SK-N-SH (cell line): Measurements from ENCODE around the gene CFAP99. TPM values are rescaled to one million over a fixed set of nuclear protein-coding genes. Genes with fewer than 3 reads are reported as not detected.

Experiments used
- CTCF ChIA-PET: fragments of 300-600, 350-600 bp; formaldehyde crosslinking; extraction: SDS; loops from one replicate; lab custom pipeline; 2021; lab: Yijun Ruan, JAX
- POLR2A ChIA-PET: fragments of 350-600 bp; sonication (Branson Sonifier 250); formaldehyde crosslinking; extraction: SDS; loops from one replicate; lab custom pipeline; 2020; ENCODE audit warnings: antibody characterized with exemption, inconsistent platforms; lab: Yijun Ruan, JAX
- DNase-seq: peaks from one replicate; pipeline ENCODE4 v3.0.0; 2012
- H2AFZ ChIP-seq: fragments of 200-600 bp; sonication (generic); 2 replicates; pipeline ENCODE4 v1.8.1; 2016; ENCODE audit warnings: antibody characterized with exemption, mild to moderate bottlenecking, low read depth
- H3F3A ChIP-seq: fragments of 200-600 bp; sonication (generic); replicated peaks from 2 replicates; pipeline ENCODE3; 2016; ENCODE audit warnings: antibody characterized with exemption, mild to moderate bottlenecking; ENCODE audit not compliant: insufficient read depth
- H3K27ac ChIP-seq, 2 experiments: fragments of 200-500 bp in 1 of 2; fragments of 200-600 bp in 1 of 2; sonication (Bioruptor generic) in 1 of 2; sonication (generic), shearing (Covaris generic) in 1 of 2; 2 replicates each; pipeline versions ENCODE4 v1.5.1 to v1.6.1; 2014 to 2016; ENCODE audit warnings: low read depth in 2 of 2, inconsistent platforms in 1 of 2, low read length in 1 of 2, mild to moderate bottlenecking in 1 of 2, mixed read lengths in 1 of 2
- H3K27me3 ChIP-seq: fragments of 200-600 bp; sonication (generic), shearing (Covaris generic); 2 replicates; pipeline ENCODE4 v1.6.1; 2016; ENCODE audit warnings: mixed run types; ENCODE audit not compliant: insufficient read depth
- H3K36me3 ChIP-seq, 2 experiments: fragments of 200-500 bp in 1 of 2; fragments of 200-600 bp in 1 of 2; sonication (Bioruptor generic) in 1 of 2; sonication (generic) in 1 of 2; replicated peaks in 1 of 2; 2 replicates each; pipeline versions ENCODE3 to v1.5.1; 2014 to 2016; ENCODE audit warnings: low read length in 1 of 2, mild to moderate bottlenecking in 1 of 2; ENCODE audit not compliant: insufficient read depth in 2 of 2, control insufficient read depth in 1 of 2
- H3K4me1 ChIP-seq, 2 experiments: fragments of 200-500 bp in 1 of 2; fragments of 200-600 bp in 1 of 2; sonication (Bioruptor generic) in 1 of 2; sonication (generic), shearing (Covaris generic) in 1 of 2; 2 replicates each; pipeline versions ENCODE4 v1.5.1 to v1.6.1; 2014 to 2016; ENCODE audit warnings: low read depth in 1 of 2, low read length in 1 of 2, mixed run types in 1 of 2; ENCODE audit not compliant: insufficient read depth in 2 of 2, control insufficient read depth in 1 of 2
- H3K4me2 ChIP-seq: fragments of 200-600 bp; sonication (generic), shearing (Covaris generic); 2 replicates; pipeline ENCODE4 v1.6.1; 2017; ENCODE audit warnings: mixed run types
- H3K4me3 ChIP-seq, 2 experiments: fragments of 200-500 bp in 1 of 2; fragments of 200-600 bp in 1 of 2; sonication (Bioruptor generic) in 1 of 2; sonication (generic), shearing (Covaris generic) in 1 of 2; 2 replicates each; pipeline versions ENCODE4 v1.5.1 to v1.8.1; 2014 to 2016; ENCODE audit warnings: low read depth in 2 of 2, inconsistent platforms in 1 of 2, low read length in 1 of 2, mild to moderate bottlenecking in 1 of 2, mixed read lengths in 1 of 2, moderate library complexity in 1 of 2
- H3K79me2 ChIP-seq: fragments of 200-600 bp; sonication (generic); 2 replicates; pipeline ENCODE4 v1.8.1; 2017; ENCODE audit warnings: mild to moderate bottlenecking; ENCODE audit not compliant: insufficient read depth
- H3K9ac ChIP-seq: fragments of 200-600 bp; sonication (generic); 2 replicates; pipeline ENCODE4 v1.6.1; 2017; ENCODE audit warnings: mixed run types
- H3K9me2 ChIP-seq: fragments of 200-600 bp; sonication (generic); 2 replicates; pipeline ENCODE4 v1.6.1; 2017; ENCODE audit warnings: mixed run types
- H3K9me3 ChIP-seq: fragments of 200-600 bp; sonication (generic); 2 replicates; pipeline ENCODE4 v1.6.1; 2017; ENCODE audit warnings: mixed run types, mild to moderate bottlenecking, moderate library complexity
- H4K20me1 ChIP-seq: fragments of 200-600 bp; sonication (generic); 2 replicates; pipeline ENCODE4 v1.6.1; 2017; ENCODE audit warnings: mild to moderate bottlenecking, mixed run types; ENCODE audit not compliant: insufficient read depth
- CHD2 ChIP-seq: fragments of 150-350 bp; IDR thresholded peaks from 2 replicates; pipeline ENCODE4 v1.6.1; 2018; ENCODE audit warnings: low read length; ENCODE audit not compliant: partially characterized antibody
- CTCF ChIP-seq: fragments of 200-600 bp; sonication (generic); IDR thresholded peaks from 2 replicates; pipeline ENCODE4 v1.6.1; 2017; ENCODE audit warnings: antibody characterized with exemption, mild to moderate bottlenecking, moderate library complexity
- EP300 ChIP-seq, 2 experiments: IDR thresholded peaks; 2 replicates each; pipeline versions ENCODE4 v1.4.0 to v1.6.1; 2012; ENCODE audit warnings: borderline replicate concordance in 1 of 2, low read depth in 1 of 2, low read length in 1 of 2
- FOXJ3 ChIP-seq: sonication (generic); formaldehyde crosslinking; IDR thresholded peaks from 2 replicates; pipeline ENCODE4 v1.5.1; 2020; ENCODE audit warnings: mild to moderate bottlenecking, missing genetic modification reagents
- FOXM1 ChIP-seq: IDR thresholded peaks from 2 replicates; pipeline ENCODE4 v1.4.0; 2012; ENCODE audit warnings: low read depth, mild to moderate bottlenecking
- GABPA ChIP-seq: IDR thresholded peaks from 2 replicates; pipeline ENCODE4 v1.4.0; 2012; ENCODE audit warnings: low read depth, mild to moderate bottlenecking
- GATA2 ChIP-seq: sonication (generic); formaldehyde crosslinking; IDR thresholded peaks from 2 replicates; pipeline ENCODE4 v1.5.0; 2020; ENCODE audit warnings: mild to moderate bottlenecking, missing genetic modification reagents
- JUND ChIP-seq: IDR thresholded peaks from 2 replicates; pipeline ENCODE4 v1.4.0; 2012
- MAX ChIP-seq: IDR thresholded peaks from 2 replicates; pipeline ENCODE4 v1.4.0; 2012; ENCODE audit warnings: low read depth
- MEF2A ChIP-seq: IDR thresholded peaks from 2 replicates; pipeline ENCODE4 v1.4.0; 2012; ENCODE audit warnings: low read depth, borderline replicate concordance
- NFIC ChIP-seq: IDR thresholded peaks from 2 replicates; pipeline ENCODE4 v1.4.0; 2012; ENCODE audit warnings: borderline replicate concordance
- NRF1 ChIP-seq: IDR thresholded peaks from 2 replicates; pipeline ENCODE4 v1.6.1; 2012; ENCODE audit warnings: low read depth, mild to moderate bottlenecking, low read length
- POLR2AphosphoS5 ChIP-seq: IDR thresholded peaks from 2 replicates; pipeline ENCODE4 v1.6.1; 2012; ENCODE audit warnings: low read depth, low read length
- RCOR1 ChIP-seq: fragments of 150-350 bp; IDR thresholded peaks from 2 replicates; pipeline ENCODE4 v1.6.1; 2017; ENCODE audit warnings: antibody characterized with exemption, low read length
- SIN3A ChIP-seq: IDR thresholded peaks from 2 replicates; pipeline ENCODE4 v1.6.1; 2012; ENCODE audit warnings: low read depth, mild to moderate bottlenecking, low read length, moderate library complexity, borderline replicate concordance
- TCF12 ChIP-seq: IDR thresholded peaks from 2 replicates; pipeline ENCODE4 v1.4.0; 2012
- TEAD4 ChIP-seq: IDR thresholded peaks from 2 replicates; pipeline ENCODE4 v1.4.0; 2012; ENCODE audit warnings: mild to moderate bottlenecking, borderline replicate concordance; ENCODE audit not compliant: insufficient read depth
- USF1 ChIP-seq: IDR thresholded peaks from 2 replicates; pipeline ENCODE4 v1.4.0; 2012; ENCODE audit warnings: low read depth, borderline replicate concordance
- YY1 ChIP-seq: IDR thresholded peaks from 2 replicates; pipeline ENCODE4 v1.4.0; 2012; ENCODE audit warnings: low read depth, mild to moderate bottlenecking
- WGBS: methylation state at CpG from one replicate; pipeline ENCODE4 v1.1.6; 2017; ENCODE audit warnings: low lambda C conversion rate; 5-methylcytosine and 5-hydroxymethylcytosine counted together
- polyA plus RNA-seq, 3 experiments: library from polyadenylated mRNA; depleted of rRNA; stranded (reverse); fragments of >200 nt; gene quantifications; 2 replicates each; pipeline ENCODE4 v1.2.3, GENCODE V29; 2012

Gene CFAP99
- polyA plus RNA-seq, 1 of the 3 experiments (the other 2 are of a cell fraction): 0.13 TPM

DNA sequence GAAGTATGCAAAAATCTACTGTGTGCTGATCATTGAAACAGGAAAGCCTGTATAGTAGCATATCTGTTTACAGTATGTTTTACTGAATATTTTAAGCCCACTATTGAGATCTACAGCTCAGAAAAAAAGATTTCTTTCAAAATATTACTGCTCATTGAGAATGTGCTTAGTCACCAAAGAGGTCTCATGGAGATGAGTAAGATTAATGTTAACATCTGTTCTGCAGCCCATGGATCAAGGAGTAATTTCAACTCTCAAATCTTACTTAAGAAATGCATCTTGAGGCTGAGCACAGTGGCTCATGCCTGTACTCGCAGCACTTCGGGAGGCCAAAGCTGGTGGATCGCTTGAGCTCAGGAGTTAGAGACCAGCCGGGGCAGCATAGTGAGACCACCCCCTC, 53.4 kb downstream of the CFAP99 start:
- peaks cover 70% of the 10 kb centered on the region for H4K20me1 ChIP-seq
- peaks cover 7% of the 10 kb centered on the region for H3F3A ChIP-seq
- no peak overlapping the region for H3K4me2 ChIP-seq
- TF ChIP-seq NFIC (no peak), GATA2 (CRISPR knock-in tag) (no peak), SIN3A (no peak), EP300 (IDR thresholded peaks at IDR 0.05; ENCODE audit: borderline replicate concordance in 1 of 2, low read depth in 1 of 2, low read length in 1 of 2) (no peak), YY1 (no peak), RCOR1 (no peak), USF1 (no peak), CTCF (no peak), POLR2AphosphoS5 (no peak), TEAD4 (no peak), MEF2A (no peak), FOXM1 (no peak), FOXJ3 (CRISPR knock-in tag) (no peak), CHD2 (no peak), NRF1 (no peak)
- H3K9ac ChIP-seq: no peak overlapping the region
- ChIA-PET CTCF (interaction anchor here (1.4 kb wide), 1 partner anchor 35 kb away, joined by 3 read pairs; no protein-coding TSS in a partner anchor), POLR2A (no interaction called here)
- H3K4me1 ChIP-seq: peaks cover 6 to 7% of the 10 kb centered on the region in 2 experiments; a peak in 3 of 4 replicates
- no peak overlapping the region for H3K27ac ChIP-seq
- H3K9me2 ChIP-seq: no peaks in the 10 kb centered on the region
- DNase-seq: no peak
- H3K27me3 ChIP-seq: no peaks in the 10 kb centered on the region
- H3K4me3 ChIP-seq: no peak overlapping the region
- WGBS: 98% methylated on average over 4 of the region's 4 CpGs
- H3K79me2 ChIP-seq: peaks cover 97% of the 10 kb centered on the region
- 0 out of 2 replicates have a peak, but pooled peaks cover 9% of the 10 kb centered on the region for H3K9me3 ChIP-seq
- peaks cover 15 to 44% of the 10 kb centered on the region in 2 experiments for H3K36me3 ChIP-seq
- H2AFZ ChIP-seq: no peak overlapping the region

GRCh38 chr4:2478229-2478628, 59.5 kb downstream of the CFAP99 start:
- ChIA-PET POLR2A (no interaction called here), CTCF (interaction anchor here (0.9 kb wide), 1 partner anchor 8 kb away, joined by 3 read pairs; no protein-coding TSS in a partner anchor)

More at GRCh38 chr4:2478229-2478628, 59.5 kb downstream of the CFAP99 start:
- 61% methylated on average over 3 of the region's 3 CpGs for WGBS
- peaks cover 99% of the 10 kb centered on the region for H4K20me1 ChIP-seq
- no peak overlapping the region for H2AFZ ChIP-seq
- peaks cover 4% of the 10 kb centered on the region for H3F3A ChIP-seq
- H3K4me3 ChIP-seq: no peak overlapping the region
- no peaks in the 10 kb centered on the region for H3K9me2 ChIP-seq
- peaks cover 4 to 24% of the 10 kb centered on the region in 2 experiments for H3K36me3 ChIP-seq
- H3K79me2 ChIP-seq: peaks cover 100% of the 10 kb centered on the region
- no peak overlapping the region; a peak in 1 of 4 replicates for H3K27ac ChIP-seq
- DNase-seq: no peak
- H3K4me1 ChIP-seq: peaks cover 21 to 23% of the 10 kb centered on the region in 2 experiments; a peak in 2 of 4 replicates
- no peak overlapping the region for H3K4me2 ChIP-seq
- H3K9me3 ChIP-seq: no peaks in the 10 kb centered on the region
- H3K9ac ChIP-seq: no peak overlapping the region
- TF ChIP-seq RCOR1 (no peak), MAX (no peak), POLR2AphosphoS5 (no peak), GABPA (no peak), JUND (no peak), FOXJ3 (CRISPR knock-in tag) (no peak), TCF12 (no peak)
- H3K27me3 ChIP-seq: no peaks in the 10 kb centered on the region
